ENCODE measurements around the gene NUP160. TPM values are rescaled to one million over a fixed set of nuclear protein-coding genes. Genes with fewer than 3 reads are reported as not detected.

NUP160 gene
- total RNA-seq, 1 donor from 2014 or later: 27.8 TPM

Other genes with a start within 250 kb of the NUP160 start
- gene MTCH2, start 205.8 kb downstream of the NUP160 start, total RNA-seq: 88.3 and 121 TPM in 2 replicates
- gene AGBL2, start 133.0 kb downstream of the NUP160 start, total RNA-seq: 0.18 and 0.26 TPM in 2 replicates
- gene FNBP4, start 81.0 kb downstream of the NUP160 start, total RNA-seq: 43.6 and 43.9 TPM in 2 replicates
- gene PTPRJ, start 132.2 kb upstream of the NUP160 start, total RNA-seq: 7.3 and 7.9 TPM in 2 replicates

Data from pulmonary artery endothelial cell (primary cell).